ENCODE data around the gene AHNAK2. TPM values are rescaled to one million over a fixed set of nuclear protein-coding genes. Genes with fewer than 3 reads are reported as not detected.

The AHNAK2 gene
- total RNA-seq, 1 donor from 2014 or later: 11.5 TPM

DNA sequence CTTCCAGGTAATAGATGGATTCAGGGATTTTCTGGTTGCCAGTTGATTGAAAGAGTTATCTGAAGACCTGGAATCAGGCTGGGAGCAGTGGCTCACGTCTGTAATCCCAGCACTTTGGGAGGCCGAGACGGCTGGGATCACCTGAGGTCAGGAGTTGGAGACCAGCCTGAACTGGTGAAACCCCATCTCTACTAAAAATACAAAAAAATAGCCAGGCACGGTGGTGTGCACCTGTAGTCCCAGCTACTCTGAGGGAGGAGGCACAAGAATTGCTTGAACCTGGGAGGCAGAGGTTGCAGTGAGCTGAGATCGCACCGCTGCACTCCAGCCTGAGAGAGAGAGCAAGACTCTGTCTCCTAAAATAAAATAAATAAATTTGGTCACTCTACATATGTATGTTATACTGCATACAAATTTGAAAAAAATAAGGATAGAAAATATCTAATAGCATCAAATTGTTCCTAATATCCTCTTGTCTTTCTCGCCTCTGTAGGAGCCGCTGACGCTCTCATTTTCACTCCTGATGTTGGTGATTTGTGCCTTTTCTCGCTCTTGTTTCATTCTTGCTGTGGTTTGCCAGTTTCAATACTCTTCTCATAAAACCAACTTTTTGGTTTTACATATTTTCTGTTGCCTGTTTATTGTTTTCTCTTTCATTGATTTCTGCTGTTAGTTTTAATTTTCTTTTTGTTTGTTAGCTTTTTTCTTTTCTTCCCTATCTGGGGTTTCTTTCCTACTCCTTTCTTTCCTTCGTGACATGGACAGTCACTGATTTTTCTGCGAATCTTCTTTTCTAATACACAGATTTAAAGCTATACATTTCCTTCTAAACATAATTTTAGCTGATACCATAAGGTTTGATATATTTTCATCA lies 77.3 kb downstream of the AHNAK2 start:
- Histone ChIP-seq H3K9me3 (ENCODE audit: control insufficient read depth in 3 of 3, low read length in 3 of 3) (no peaks in the 10 kb centered on the region), H3K4me3 (ENCODE audit: low read length in 3 of 3) (no peak overlapping the region)

DNA sequence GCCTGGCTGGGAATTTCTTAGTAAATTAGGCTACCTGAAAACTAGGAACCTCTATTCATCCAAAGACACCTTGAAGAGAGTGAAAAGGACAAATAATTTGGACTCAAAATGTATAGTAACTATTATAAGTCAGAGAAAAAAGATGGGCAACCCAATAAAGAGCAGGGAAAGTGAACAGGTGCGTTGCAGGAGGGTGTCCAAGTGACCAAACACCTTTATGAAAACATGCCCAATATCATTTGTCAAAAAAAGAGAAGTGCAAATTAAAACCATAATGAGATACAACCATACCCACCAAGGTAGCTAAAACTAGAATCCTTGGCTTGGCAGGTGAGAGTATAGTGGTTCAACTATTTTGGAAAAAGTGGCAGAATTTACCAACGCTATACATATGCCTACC lies 78.4 kb downstream of the AHNAK2 start:
- peaks cover 4 to 6% (median 5%) of the 10 kb centered on the region in 3 donors for H3K27me3 ChIP-seq (ENCODE audit: control insufficient read depth in 3 of 3, insufficient read depth in 3 of 3, low read length in 3 of 3)
- peaks cover 0 to 2% (median 0%) of the 10 kb centered on the region in 3 donors for H3K4me1 ChIP-seq (ENCODE audit: control insufficient read depth in 3 of 3, insufficient read depth in 3 of 3, low read length in 3 of 3)
- H3K27ac ChIP-seq (ENCODE audit: low read depth, low read length): no peak overlapping the region
- no peak overlapping the region for H3K4me3 ChIP-seq (ENCODE audit: low read length in 3 of 3)
- H3K9ac ChIP-seq (ENCODE audit: low read depth in 1 of 3, low read length in 3 of 3): no peak overlapping the region
- no peaks in the 10 kb centered on the region for H3K9me3 ChIP-seq (ENCODE audit: control insufficient read depth in 3 of 3, low read length in 3 of 3)
- H3K36me3 ChIP-seq (ENCODE audit: control insufficient read depth in 3 of 3, insufficient read depth in 3 of 3, low read length in 3 of 3): no peaks in the 10 kb centered on the region

More for the DNA sequence above, 77.3 kb downstream of the AHNAK2 start:
- H3K9ac ChIP-seq (ENCODE audit: low read depth in 1 of 3, low read length in 3 of 3): no peak overlapping the region
- peaks cover 6 to 7% (median 6%) of the 10 kb centered on the region in 3 donors for H3K27me3 ChIP-seq (ENCODE audit: control insufficient read depth in 3 of 3, insufficient read depth in 3 of 3, low read length in 3 of 3)
- H3K4me1 ChIP-seq (ENCODE audit: control insufficient read depth in 3 of 3, insufficient read depth in 3 of 3, low read length in 3 of 3): no peaks in the 10 kb centered on the region
- no peak overlapping the region for H3K27ac ChIP-seq (ENCODE audit: low read depth, low read length)
- no peaks in the 10 kb centered on the region for H3K36me3 ChIP-seq (ENCODE audit: control insufficient read depth in 3 of 3, insufficient read depth in 3 of 3, low read length in 3 of 3)

DNA sequence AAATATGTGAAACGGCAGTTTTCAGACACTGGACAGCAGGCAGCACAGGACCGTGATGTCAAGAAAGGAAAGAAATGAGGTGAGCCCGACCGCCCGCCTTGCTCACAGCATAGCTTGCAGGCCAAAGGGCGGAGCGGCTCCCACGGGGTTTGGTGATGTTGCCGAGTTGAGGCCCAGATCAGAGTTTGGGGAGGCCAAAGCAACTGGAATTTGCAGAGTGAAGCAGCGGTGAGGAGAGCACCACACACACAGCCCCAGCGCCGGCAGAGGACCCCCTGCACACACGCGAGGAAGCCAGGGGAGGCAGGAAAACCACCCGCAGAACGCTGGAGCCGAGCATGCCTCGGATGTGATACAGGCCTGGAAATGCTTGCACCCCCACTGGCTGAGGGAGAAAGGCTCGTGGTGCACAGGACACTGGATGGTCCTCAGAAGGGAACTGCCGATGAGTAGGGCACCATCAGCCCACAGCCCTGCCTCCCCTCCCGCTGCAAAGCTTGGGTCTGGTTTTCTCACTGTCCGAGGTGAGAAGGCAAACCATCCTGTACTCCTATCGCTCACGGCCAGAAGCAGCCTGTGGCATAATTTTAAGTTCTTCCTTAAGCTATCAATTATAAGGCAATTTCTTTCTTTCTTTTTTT lies 79.2 kb downstream of the AHNAK2 start:
- Histone ChIP-seq H3K4me3 (ENCODE audit: low read length in 3 of 3) (no peak overlapping the region), H3K27ac (ENCODE audit: low read depth, low read length) (no peak overlapping the region), H3K36me3 (ENCODE audit: control insufficient read depth in 3 of 3, insufficient read depth in 3 of 3, low read length in 3 of 3) (no peaks in the 10 kb centered on the region), H3K9ac (ENCODE audit: low read depth in 1 of 3, low read length in 3 of 3) (peak overlapping the region in 1 of 3 donors; percentile 43), H3K27me3 (ENCODE audit: control insufficient read depth in 3 of 3, insufficient read depth in 3 of 3, low read length in 3 of 3) (no peaks in the 10 kb centered on the region), H3K9me3 (ENCODE audit: control insufficient read depth in 3 of 3, low read length in 3 of 3) (no peaks in the 10 kb centered on the region), H3K4me1 (ENCODE audit: control insufficient read depth in 3 of 3, insufficient read depth in 3 of 3, low read length in 3 of 3) (peaks cover 0 to 2% (median 0%) of the 10 kb centered on the region in 3 donors)

DNA sequence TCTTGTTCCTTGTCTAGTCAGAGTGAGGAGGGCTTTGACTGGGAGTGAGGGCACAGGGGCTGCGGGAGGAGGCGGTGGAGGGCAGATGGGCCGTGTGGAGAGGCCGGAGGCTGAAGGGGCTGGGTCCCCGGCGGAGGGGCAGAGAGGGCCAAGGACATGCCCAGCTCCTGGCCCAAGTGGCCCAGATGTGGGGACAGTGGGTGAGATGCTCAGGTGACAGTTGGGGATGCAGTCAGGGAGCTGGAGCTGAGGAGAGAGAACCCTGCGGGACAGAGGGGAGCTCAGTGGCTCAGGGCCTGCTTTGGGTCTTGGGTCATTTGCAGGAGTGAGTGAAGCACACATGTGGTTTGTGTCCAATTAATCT lies 80.0 kb downstream of the AHNAK2 start:
- Histone ChIP-seq H3K9ac (ENCODE audit: low read depth in 1 of 3, low read length in 3 of 3) (no peak overlapping the region), H3K4me1 (ENCODE audit: control insufficient read depth in 3 of 3, insufficient read depth in 3 of 3, low read length in 3 of 3) (peaks cover 0 to 2% (median 0%) of the 10 kb centered on the region in 3 donors), H3K4me3 (ENCODE audit: low read length in 3 of 3) (no peak overlapping the region), H3K36me3 (ENCODE audit: control insufficient read depth in 3 of 3, insufficient read depth in 3 of 3, low read length in 3 of 3) (no peaks in the 10 kb centered on the region), H3K9me3 (ENCODE audit: control insufficient read depth in 3 of 3, low read length in 3 of 3) (no peaks in the 10 kb centered on the region), H3K27ac (ENCODE audit: low read depth, low read length) (no peak overlapping the region), H3K27me3 (ENCODE audit: control insufficient read depth in 3 of 3, insufficient read depth in 3 of 3, low read length in 3 of 3) (no peaks in the 10 kb centered on the region)

DNA sequence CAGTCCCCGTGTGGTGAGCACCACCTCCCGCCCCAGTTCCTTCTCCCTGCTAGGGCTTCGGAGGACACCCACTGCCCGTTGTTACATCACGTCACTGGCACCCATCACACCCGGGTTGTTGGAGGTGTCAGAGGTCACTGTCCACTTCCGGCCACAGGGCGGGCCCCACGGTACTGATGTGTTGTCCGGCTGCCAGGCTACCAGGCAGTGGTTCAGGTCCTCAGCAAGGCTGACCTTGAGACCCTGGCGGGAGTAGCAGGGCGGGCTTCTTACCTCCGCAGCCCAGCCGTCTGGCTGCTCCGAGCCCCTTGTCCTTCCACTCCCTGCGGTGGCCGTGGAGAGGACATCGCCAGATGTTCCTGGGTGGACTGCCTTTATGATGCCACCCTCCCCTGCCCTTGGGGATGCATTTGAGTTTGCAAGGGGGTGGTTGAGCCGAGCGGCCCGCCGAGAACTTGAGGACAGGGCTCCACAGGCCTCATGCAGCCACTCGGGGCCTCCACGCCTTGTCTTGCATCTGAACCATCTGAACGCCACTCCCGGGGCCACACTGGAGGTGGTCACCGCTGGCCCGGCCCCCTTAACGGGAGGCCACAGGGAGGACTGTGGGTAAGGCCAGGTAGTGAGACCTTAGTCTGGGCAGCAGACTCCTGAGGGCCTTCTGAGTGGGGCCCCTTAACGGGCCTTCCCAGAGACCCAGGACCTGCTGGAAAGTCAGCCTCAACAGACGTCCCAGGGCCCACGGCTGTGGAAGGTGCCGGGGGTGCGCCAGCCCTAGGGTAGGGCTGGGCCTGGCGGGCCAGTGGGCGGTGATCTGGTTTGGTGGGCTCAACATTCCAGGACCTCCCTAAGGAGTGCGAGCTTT lies 80.6 kb downstream of the AHNAK2 start:
- no peak overlapping the region for H3K27ac ChIP-seq (ENCODE audit: low read depth, low read length)

DNA sequence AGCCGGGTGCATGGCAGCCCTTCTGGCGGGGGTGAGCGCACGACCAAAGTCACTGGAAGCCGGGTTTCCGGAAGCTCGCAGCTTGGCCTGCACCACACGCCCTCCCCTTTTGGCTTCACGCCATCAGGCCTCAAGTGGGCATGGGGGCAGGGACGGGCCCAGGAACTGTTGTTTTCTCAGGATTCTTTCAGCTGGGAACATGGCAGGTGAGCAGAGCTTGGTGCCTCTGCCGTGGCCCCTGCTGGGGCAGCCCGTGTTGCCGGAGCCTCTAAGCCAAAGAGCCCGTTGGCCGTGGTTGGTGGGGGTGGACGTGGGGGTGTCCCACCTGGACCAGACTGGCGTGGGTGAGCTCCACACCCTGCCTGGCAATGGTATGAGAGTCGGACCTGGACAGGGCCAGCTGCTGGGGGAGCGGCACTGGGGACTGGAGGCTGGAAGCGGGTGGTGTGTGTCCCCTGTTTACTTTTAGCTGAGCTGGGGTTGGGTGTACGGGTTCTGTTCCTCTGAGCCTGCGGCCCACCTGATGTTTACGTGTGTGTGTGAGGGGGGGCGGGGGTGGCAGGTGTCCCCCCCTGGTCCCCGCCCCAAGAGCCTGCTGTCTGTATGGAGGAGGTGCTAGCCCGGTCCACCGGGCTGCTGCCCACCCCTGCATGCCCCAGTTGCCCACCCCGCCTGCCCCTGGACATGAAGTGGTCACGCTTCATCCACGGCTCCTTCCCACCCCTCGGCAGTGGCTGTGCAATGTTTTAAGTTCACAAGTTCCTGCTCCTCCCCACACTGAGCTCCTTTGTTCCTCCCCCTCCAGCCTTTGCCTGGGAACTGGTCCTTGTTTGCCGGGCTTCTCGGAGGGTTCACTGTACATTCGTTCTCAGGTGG lies 82.2 kb downstream of the AHNAK2 start:
- no peaks in the 10 kb centered on the region for H3K27me3 ChIP-seq (ENCODE audit: control insufficient read depth in 3 of 3, insufficient read depth in 3 of 3, low read length in 3 of 3)
- H3K27ac ChIP-seq (ENCODE audit: low read depth, low read length): no peak overlapping the region
- no peaks in the 10 kb centered on the region for H3K9me3 ChIP-seq (ENCODE audit: control insufficient read depth in 3 of 3, low read length in 3 of 3)
- no peaks in the 10 kb centered on the region for H3K36me3 ChIP-seq (ENCODE audit: control insufficient read depth in 3 of 3, insufficient read depth in 3 of 3, low read length in 3 of 3)
- H3K4me1 ChIP-seq (ENCODE audit: control insufficient read depth in 3 of 3, insufficient read depth in 3 of 3, low read length in 3 of 3): peaks cover 0 to 2% (median 0%) of the 10 kb centered on the region in 3 donors
- H3K9ac ChIP-seq (ENCODE audit: low read depth in 1 of 3, low read length in 3 of 3): no peak overlapping the region
- H3K4me3 ChIP-seq (ENCODE audit: low read length in 3 of 3): no peak overlapping the region

More for the DNA sequence above, 80.6 kb downstream of the AHNAK2 start:
- no peaks in the 10 kb centered on the region for H3K27me3 ChIP-seq (ENCODE audit: control insufficient read depth in 3 of 3, insufficient read depth in 3 of 3, low read length in 3 of 3)
- H3K4me1 ChIP-seq (ENCODE audit: control insufficient read depth in 3 of 3, insufficient read depth in 3 of 3, low read length in 3 of 3): peaks cover 0 to 2% (median 0%) of the 10 kb centered on the region in 3 donors
- H3K36me3 ChIP-seq (ENCODE audit: control insufficient read depth in 3 of 3, insufficient read depth in 3 of 3, low read length in 3 of 3): no peaks in the 10 kb centered on the region
- no peak overlapping the region for H3K4me3 ChIP-seq (ENCODE audit: low read length in 3 of 3)
- no peaks in the 10 kb centered on the region for H3K9me3 ChIP-seq (ENCODE audit: control insufficient read depth in 3 of 3, low read length in 3 of 3)
- H3K9ac ChIP-seq (ENCODE audit: low read depth in 1 of 3, low read length in 3 of 3): no peak overlapping the region

DNA sequence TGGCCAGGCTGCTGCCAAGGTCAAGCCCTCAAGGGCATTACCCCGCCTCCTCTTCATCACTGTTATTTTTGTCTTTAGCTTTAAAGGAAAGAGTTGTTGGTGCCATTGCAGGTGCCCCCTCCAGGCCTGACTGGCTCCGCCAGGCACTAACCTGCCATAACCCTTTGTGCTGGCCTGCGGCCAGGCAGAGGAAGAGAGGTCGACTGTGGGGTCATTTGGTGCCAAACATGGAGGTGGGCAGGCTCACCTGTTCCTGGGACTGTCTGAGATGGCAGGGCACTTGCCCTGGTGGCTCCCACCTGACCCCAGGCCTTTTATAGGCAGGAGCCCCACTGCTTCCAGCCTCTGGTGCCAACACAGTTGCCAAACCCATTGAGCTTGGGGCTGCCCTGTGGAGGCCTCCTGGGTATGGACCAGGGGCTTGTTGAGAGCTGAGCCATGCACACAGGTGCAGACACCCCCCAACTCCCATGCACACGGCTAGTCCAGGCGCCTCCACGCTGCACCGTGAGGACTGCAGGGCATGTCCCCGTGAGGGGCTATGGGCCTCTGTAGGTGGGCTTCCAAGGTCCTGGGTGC lies 82.9 kb downstream of the AHNAK2 start:
- H3K27ac ChIP-seq (ENCODE audit: low read depth, low read length): no peak overlapping the region
- peaks cover 0 to 2% (median 0%) of the 10 kb centered on the region in 3 donors for H3K4me1 ChIP-seq (ENCODE audit: control insufficient read depth in 3 of 3, insufficient read depth in 3 of 3, low read length in 3 of 3)
- no peaks in the 10 kb centered on the region for H3K27me3 ChIP-seq (ENCODE audit: control insufficient read depth in 3 of 3, insufficient read depth in 3 of 3, low read length in 3 of 3)
- H3K9me3 ChIP-seq (ENCODE audit: control insufficient read depth in 3 of 3, low read length in 3 of 3): no peaks in the 10 kb centered on the region
- no peak overlapping the region for H3K9ac ChIP-seq (ENCODE audit: low read depth in 1 of 3, low read length in 3 of 3)
- H3K36me3 ChIP-seq (ENCODE audit: control insufficient read depth in 3 of 3, insufficient read depth in 3 of 3, low read length in 3 of 3): no peaks in the 10 kb centered on the region
- no peak overlapping the region for H3K4me3 ChIP-seq (ENCODE audit: low read length in 3 of 3)

DNA sequence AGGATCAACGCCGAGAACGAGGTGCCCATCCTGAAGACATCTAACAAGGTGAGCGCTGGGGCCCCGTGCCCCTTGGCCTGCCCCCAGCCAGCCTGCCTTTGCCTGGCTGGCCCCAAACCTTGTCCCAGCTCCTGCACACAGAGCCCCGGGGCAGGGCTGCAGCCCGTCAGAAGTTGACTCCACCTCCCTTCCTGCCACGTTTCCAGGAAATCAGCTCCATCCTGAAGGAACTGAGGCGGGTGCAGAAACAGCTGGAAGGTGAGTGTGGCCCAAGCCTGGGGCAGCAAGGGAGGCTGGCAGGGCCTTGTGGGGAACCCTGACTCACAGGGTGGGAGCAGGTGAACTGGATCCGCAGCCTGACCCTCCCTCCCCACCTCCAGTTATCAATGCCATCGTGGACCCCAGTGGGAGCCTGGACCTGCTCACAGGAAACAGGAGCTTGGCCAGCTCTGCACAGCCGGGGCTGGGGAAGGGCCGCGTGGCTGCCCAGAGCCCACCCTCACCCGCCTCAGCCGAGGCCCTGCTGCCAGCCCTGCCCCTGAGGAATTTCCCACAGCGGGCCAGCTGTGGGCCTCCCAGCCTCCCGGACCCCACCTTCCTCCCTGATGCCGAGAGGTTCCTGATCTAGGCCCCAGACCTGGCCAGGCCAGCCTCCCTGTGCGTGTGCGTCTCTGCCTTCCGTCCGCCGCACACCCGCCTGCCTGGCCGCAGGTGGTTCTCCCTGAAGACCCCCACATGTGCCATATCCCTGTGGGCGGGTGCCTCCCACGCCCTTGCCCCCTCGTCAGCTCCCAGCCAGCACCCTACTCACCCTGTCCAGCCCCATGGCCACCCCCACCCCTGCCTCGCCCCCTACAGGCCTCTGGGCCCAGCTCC lies 83.6 kb downstream of the AHNAK2 start:
- no peaks in the 10 kb centered on the region for H3K27me3 ChIP-seq (ENCODE audit: control insufficient read depth in 3 of 3, insufficient read depth in 3 of 3, low read length in 3 of 3)
- H3K4me3 ChIP-seq (ENCODE audit: low read length in 3 of 3): no peak overlapping the region
- H3K9me3 ChIP-seq (ENCODE audit: control insufficient read depth in 3 of 3, low read length in 3 of 3): no peaks in the 10 kb centered on the region
- H3K27ac ChIP-seq (ENCODE audit: low read depth, low read length): no peak overlapping the region
- H3K36me3 ChIP-seq (ENCODE audit: control insufficient read depth in 3 of 3, insufficient read depth in 3 of 3, low read length in 3 of 3): no peaks in the 10 kb centered on the region
- peaks cover 0 to 2% (median 0%) of the 10 kb centered on the region in 3 donors for H3K4me1 ChIP-seq (ENCODE audit: control insufficient read depth in 3 of 3, insufficient read depth in 3 of 3, low read length in 3 of 3)
- H3K9ac ChIP-seq (ENCODE audit: low read depth in 1 of 3, low read length in 3 of 3): no peak overlapping the region

Measured in skeletal muscle tissue (tissue), 4 donors.